Measurements from ENCODE around the gene MCF2L2.

Gene MCF2L2

GRCh38 chr3:183435661-183436060, 7.2 kb upstream of the MCF2L2 start:
- H2AFZ ChIP-seq = peak overlapping the region; percentile 2
- peak overlapping the region; percentile 13 for H3K27ac ChIP-seq
- H3K9me3 ChIP-seq (ENCODE audit: control insufficient read depth, low read length) = no peaks in the 10 kb centered on the region

GRCh38 chr3:183434992-183435391, 6.6 kb upstream of the MCF2L2 start:
- Histone ChIP-seq H3K4me3 (ENCODE audit: low read depth, low read length) (no peak overlapping the region), H3K27ac (no peak overlapping the region), H3K4me2 (ENCODE audit: low read length) (peak overlapping the region; percentile 50), H3K79me2 (no peaks in the 10 kb centered on the region), H3K4me1 (peaks cover 35% of the 10 kb centered on the region), H3K9me3 (ENCODE audit: control insufficient read depth, low read length) (no peaks in the 10 kb centered on the region), H3K9ac (no peak overlapping the region), H2AFZ (no peak overlapping the region), H3K36me3 (ENCODE audit: control insufficient read depth, insufficient read depth, low read length) (no peaks in the 10 kb centered on the region), H3K27me3 (ENCODE audit: control insufficient read depth, insufficient read depth, low read length) (no peaks in the 10 kb centered on the region)
- TF ChIP-seq CTCF (IDR thresholded peaks at IDR 0.05) = no peak

More at GRCh38 chr3:183435661-183436060, 7.2 kb upstream of the MCF2L2 start:
- TF ChIP-seq CTCF (IDR thresholded peaks at IDR 0.05) = peak; percentile 22
- no peak overlapping the region for H3K9ac ChIP-seq
- peak overlapping the region; percentile 50 for H3K4me2 ChIP-seq (ENCODE audit: low read length)
- no peaks in the 10 kb centered on the region for H3K36me3 ChIP-seq (ENCODE audit: control insufficient read depth, insufficient read depth, low read length)
- peaks cover 35% of the 10 kb centered on the region for H3K4me1 ChIP-seq
- no peaks in the 10 kb centered on the region for H3K79me2 ChIP-seq
- H3K27me3 ChIP-seq (ENCODE audit: control insufficient read depth, insufficient read depth, low read length) = no peaks in the 10 kb centered on the region
- peak overlapping the region; percentile 21 for H3K4me3 ChIP-seq (ENCODE audit: low read depth, low read length)

- Histone ChIP-seq H3K4me3 (ENCODE audit: low read depth, low read length) (no peak overlapping the region), H2AFZ (no peak overlapping the region), H3K36me3 (ENCODE audit: control insufficient read depth, insufficient read depth, low read length) (no peaks in the 10 kb centered on the region), H3K4me1 (peaks cover 35% of the 10 kb centered on the region), H3K27me3 (ENCODE audit: control insufficient read depth, insufficient read depth, low read length) (no peaks in the 10 kb centered on the region), H3K4me2 (ENCODE audit: low read length) (no peak overlapping the region), H3K79me2 (no peaks in the 10 kb centered on the region), H3K9ac (no peak overlapping the region), H3K27ac (no peak overlapping the region), H3K9me3 (ENCODE audit: control insufficient read depth, low read length) (no peaks in the 10 kb centered on the region)
- TF ChIP-seq CTCF (IDR thresholded peaks at IDR 0.05) = no peak
Measured at GRCh38 chr3:183434503-183434902, 6.1 kb upstream of the MCF2L2 start.

- Histone ChIP-seq H3K79me2 (peaks cover 12% of the 10 kb centered on the region), H3K27ac (no peak overlapping the region), H2AFZ (no peak overlapping the region), H3K4me1 (peaks cover 8% of the 10 kb centered on the region), H3K9ac (no peak overlapping the region), H3K4me2 (ENCODE audit: low read length) (no peak overlapping the region), H3K4me3 (ENCODE audit: low read depth, low read length) (no peak overlapping the region), H3K9me3 (ENCODE audit: control insufficient read depth, low read length) (no peaks in the 10 kb centered on the region), H3K27me3 (ENCODE audit: control insufficient read depth, insufficient read depth, low read length) (no peaks in the 10 kb centered on the region), H3K36me3 (ENCODE audit: control insufficient read depth, insufficient read depth, low read length) (no peaks in the 10 kb centered on the region)
- no peak for TF ChIP-seq CTCF (IDR thresholded peaks at IDR 0.05)
Measured at GRCh38 chr3:183430325-183430957, 2.0 kb upstream of the MCF2L2 start.

GRCh38 chr3:183427876-183428446, 458 bp downstream of the MCF2L2 start:
- Histone ChIP-seq H2AFZ (peak overlapping the region; percentile 72), H3K36me3 (ENCODE audit: control insufficient read depth, insufficient read depth, low read length) (no peaks in the 10 kb centered on the region), H3K79me2 (peaks cover 16% of the 10 kb centered on the region), H3K4me3 (ENCODE audit: low read depth, low read length) (peak overlapping the region; percentile 65), H3K4me2 (ENCODE audit: low read length) (peak overlapping the region; percentile 96), H3K27me3 (ENCODE audit: control insufficient read depth, insufficient read depth, low read length) (no peaks in the 10 kb centered on the region), H3K4me1 (no peaks in the 10 kb centered on the region), H3K9me3 (ENCODE audit: control insufficient read depth, low read length) (no peaks in the 10 kb centered on the region), H3K27ac (peak overlapping the region; percentile 81), H3K9ac (peak overlapping the region; percentile 69)
- peak; percentile 10 for TF ChIP-seq CTCF (IDR thresholded peaks at IDR 0.05)
